Measurements from ENCODE around the gene LTC4S. TPM values are rescaled to one million over a fixed set of nuclear protein-coding genes. Genes with fewer than 3 reads are reported as not detected.

Gene LTC4S
- polyA plus RNA-seq, 3 donors: 0.65 to 2.1 (median 0.69) TPM

DNA sequence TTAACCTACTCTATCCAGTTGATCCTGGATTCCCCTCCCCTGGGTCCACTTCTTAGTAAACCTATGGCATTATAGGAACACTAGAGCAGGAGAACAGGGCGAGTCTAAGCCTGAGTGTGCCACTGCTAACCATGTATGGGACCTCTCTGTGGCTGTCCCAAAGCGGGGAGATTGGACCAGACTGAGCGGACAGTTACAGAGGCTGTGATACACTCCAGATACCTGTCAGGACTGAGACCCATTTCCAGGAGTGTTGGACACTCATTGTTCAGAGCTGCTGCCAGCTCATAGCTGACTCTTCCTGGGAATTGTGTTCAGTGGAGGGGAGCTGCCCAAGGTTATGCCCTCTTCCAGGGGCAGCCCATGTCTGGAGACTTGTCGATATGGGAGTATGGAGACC is 11.9 kb upstream of the LTC4S start:
- H3K36me3 ChIP-seq (replicated peaks in 1 of 2; ENCODE audit: control insufficient read depth in 1 of 2, insufficient read depth in 2 of 2, low read length in 2 of 2): peaks cover 0 to 6% of the 10 kb centered on the region in 2 donors
- Mint-ChIP-seq H3K9me3 (peaks cover 0 to 2% (median 0%) of the 10 kb centered on the region in 7 donors), H3K27me3 (ENCODE audit: low read depth in 3 of 3) (peaks cover 0 to 3% (median 3%) of the 10 kb centered on the region in 3 donors), H3K4me3 (no peak overlapping the region), H3K4me1 (peaks cover 65% of the 10 kb centered on the region), H3K27ac (no peak overlapping the region), H3K36me3 (peaks cover 11 to 36% of the 10 kb centered on the region in 2 donors)
- peaks cover 62% of the 10 kb centered on the region for H4K20me1 ChIP-seq (ENCODE audit: insufficient read depth, low read length)
- H3K9me3 ChIP-seq (replicated peaks in 1 of 2; ENCODE audit: control insufficient read depth in 1 of 2, insufficient read depth in 1 of 2, low read length in 2 of 2): no peaks in the 10 kb centered on the region
- no peak overlapping the region for H3K4me3 ChIP-seq (replicated peaks in 1 of 3; ENCODE audit: low read depth in 2 of 3, low read length in 3 of 3)
- no peak overlapping the region for H2AFZ ChIP-seq (ENCODE audit: insufficient read depth, low read depth, low read length, poor library complexity, severe bottlenecking)
- H3K4me2 ChIP-seq (replicated peaks; ENCODE audit: extremely low read depth, low read length, poor library complexity, severe bottlenecking): no peak overlapping the region
- H3K9ac ChIP-seq (ENCODE audit: insufficient read depth, low read length, poor library complexity, severe bottlenecking): no peak overlapping the region
- peaks cover 39% of the 10 kb centered on the region for H3K79me2 ChIP-seq (ENCODE audit: insufficient read depth, low read length)
- WGBS (ENCODE audit: insufficient coverage): 100% methylated on average over 4 of the region's 4 CpGs
- H3K27me3 ChIP-seq (ENCODE audit: control insufficient read depth in 2 of 2, insufficient read depth in 2 of 2, low read length in 2 of 2): no peaks in the 10 kb centered on the region
- H3K4me1 ChIP-seq (ENCODE audit: control insufficient read depth in 1 of 2, insufficient read depth in 2 of 2, low read length in 2 of 2): peaks cover 58 to 61% of the 10 kb centered on the region in 2 donors
- intact Hi-C loops (cut with micrococcal nuclease): no loop called here
- TF ChIP-seq CTCF (IDR thresholded peaks at IDR 0.05): no peak
- H3K27ac ChIP-seq (ENCODE audit: low read depth in 1 of 2, low read length in 2 of 2): no peak overlapping the region
- no peak for DNase-seq

- Mint-ChIP-seq H3K4me1 (peaks cover 54% of the 10 kb centered on the region), H3K27me3 (ENCODE audit: low read depth in 3 of 3) (peaks cover 0 to 3% (median 3%) of the 10 kb centered on the region in 3 donors), H3K27ac (no peak overlapping the region), H3K36me3 (peaks cover 11 to 33% of the 10 kb centered on the region in 2 donors), H3K9me3 (peaks cover 0 to 2% (median 0%) of the 10 kb centered on the region in 7 donors), H3K4me3 (no peak overlapping the region)
- Histone ChIP-seq H3K9me3 (replicated peaks in 1 of 2; ENCODE audit: control insufficient read depth in 1 of 2, insufficient read depth in 1 of 2, low read length in 2 of 2) (no peaks in the 10 kb centered on the region), H3K4me2 (replicated peaks; ENCODE audit: extremely low read depth, low read length, poor library complexity, severe bottlenecking) (no peak overlapping the region), H2AFZ (ENCODE audit: insufficient read depth, low read depth, low read length, poor library complexity, severe bottlenecking) (no peak overlapping the region), H3K27ac (ENCODE audit: low read depth in 1 of 2, low read length in 2 of 2) (no peak overlapping the region), H3K4me1 (ENCODE audit: control insufficient read depth in 1 of 2, insufficient read depth in 2 of 2, low read length in 2 of 2) (peaks cover 46 to 48% of the 10 kb centered on the region in 2 donors), H3K4me3 (replicated peaks in 1 of 3; ENCODE audit: low read depth in 2 of 3, low read length in 3 of 3) (no peak overlapping the region), H3K27me3 (ENCODE audit: control insufficient read depth in 2 of 2, insufficient read depth in 2 of 2, low read length in 2 of 2) (no peaks in the 10 kb centered on the region), H3K36me3 (replicated peaks in 1 of 2; ENCODE audit: control insufficient read depth in 1 of 2, insufficient read depth in 2 of 2, low read length in 2 of 2) (peaks cover 0 to 6% of the 10 kb centered on the region in 2 donors), H3K9ac (ENCODE audit: insufficient read depth, low read length, poor library complexity, severe bottlenecking) (no peak overlapping the region), H3K79me2 (ENCODE audit: insufficient read depth, low read length) (peaks cover 33% of the 10 kb centered on the region), H4K20me1 (ENCODE audit: insufficient read depth, low read length) (peaks cover 49% of the 10 kb centered on the region)
- no peak for TF ChIP-seq CTCF (IDR thresholded peaks at IDR 0.05)
- WGBS (ENCODE audit: insufficient coverage): 96% methylated on average over 9 of the region's 9 CpGs
- intact Hi-C loops (cut with micrococcal nuclease): no loop called here
- DNase-seq: no peak
Observed at GRCh38 chr5:179783128-179783527, 10.7 kb upstream of the LTC4S start.
